HFFc6 (cell line): ENCODE data around the gene RAC2. TPM values are rescaled to one million over a fixed set of nuclear protein-coding genes. Genes with fewer than 3 reads are reported as not detected.

Source experiments
- DNase-seq: peaks from one replicate; pipeline ENCODE4 v3.0.0-alpha.2; 2018
- H3K27ac Mint-ChIP-seq: 2 replicates; pipeline ENCODE4 v1.8.0; 2020; ENCODE audit warnings: mild to moderate bottlenecking, mixed read lengths
- H3K27me3 Mint-ChIP-seq: 2 replicates; pipeline ENCODE4 v1.8.0; 2021; ENCODE audit warnings: mild to moderate bottlenecking, moderate library complexity, mixed read lengths; ENCODE audit not compliant: insufficient read depth
- H3K36me3 Mint-ChIP-seq: 2 replicates; pipeline ENCODE4 v1.8.0; 2021; ENCODE audit warnings: low read depth, mixed read lengths
- H3K4me1 Mint-ChIP-seq: 2 replicates; pipeline ENCODE4 v1.8.0; 2020; ENCODE audit warnings: low read depth, mixed read lengths
- H3K4me3 Mint-ChIP-seq: 2 replicates; pipeline ENCODE4 v1.8.0; 2020; ENCODE audit warnings: mild to moderate bottlenecking, moderate library complexity, mixed read lengths
- H3K9me3 Mint-ChIP-seq: 2 replicates; pipeline ENCODE4 v1.8.0; 2020; ENCODE audit warnings: mild to moderate bottlenecking, mixed read lengths
- CTCF ChIP-seq: fragments of 200-600 bp; sonication (generic); IDR thresholded peaks from 2 replicates; pipeline ENCODE4 v1.5.0; 2021; ENCODE audit warnings: antibody characterized with exemption, mild to moderate bottlenecking
- total RNA-seq, 6 experiments: library from RNA; stranded (reverse); fragmentation: NEBNext Ultra II Directional; extraction: Animal tissue kit (Norgen Biotek cat#: 25700); gene quantifications; 2 replicates in 1 of 6; 3 replicates in 5 of 6; pipeline ENCODE4 v1.2.3, GENCODE V29; 2021

The RAC2 gene
- total RNA-seq, 6 experiments from 2014 or later, result 29.9 to 57.2 (median 53.5) TPM

DNA sequence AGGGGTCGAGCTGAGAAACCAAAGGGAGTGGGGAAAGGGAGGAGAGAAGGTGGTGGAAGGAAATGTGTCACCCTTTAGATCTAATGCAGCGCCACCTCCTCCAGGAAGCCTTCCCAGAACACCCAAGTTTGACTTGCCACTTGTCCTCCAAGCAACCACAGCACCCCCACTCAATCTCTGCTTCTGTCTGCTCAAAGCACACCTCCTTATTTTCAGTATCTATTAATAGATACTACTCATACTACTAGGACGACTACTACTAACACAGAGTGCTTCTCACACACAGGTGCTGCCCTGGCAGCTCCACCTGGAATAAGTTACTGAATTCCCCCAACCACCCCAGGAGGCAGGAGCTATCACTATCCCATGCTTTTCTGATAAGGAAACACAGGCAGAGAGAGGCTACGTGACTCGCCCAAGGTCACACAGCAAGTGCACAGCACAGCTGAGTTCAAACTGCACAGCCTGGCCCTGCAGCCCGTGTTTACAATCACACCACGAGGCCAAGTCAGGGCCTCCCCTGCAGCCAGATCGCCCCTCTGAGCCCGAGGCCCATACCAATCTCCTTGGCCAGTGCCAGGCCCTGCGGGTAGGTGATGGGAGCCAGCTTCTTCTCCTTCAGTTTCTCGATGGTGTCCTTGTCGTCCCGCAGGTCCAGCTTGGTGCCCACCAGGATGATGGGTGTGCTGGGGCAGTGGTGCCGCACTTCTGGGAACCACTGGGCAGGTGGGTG is 13.2 kb downstream of the RAC2 start:
- Mint-ChIP-seq H3K36me3 (no peaks in the 10 kb centered on the region; the same call in 1 of the 2 replicates), H3K27ac (peak overlapping the region; percentile 91), H3K27me3 (peaks cover 6% of the 10 kb centered on the region)

DNA sequence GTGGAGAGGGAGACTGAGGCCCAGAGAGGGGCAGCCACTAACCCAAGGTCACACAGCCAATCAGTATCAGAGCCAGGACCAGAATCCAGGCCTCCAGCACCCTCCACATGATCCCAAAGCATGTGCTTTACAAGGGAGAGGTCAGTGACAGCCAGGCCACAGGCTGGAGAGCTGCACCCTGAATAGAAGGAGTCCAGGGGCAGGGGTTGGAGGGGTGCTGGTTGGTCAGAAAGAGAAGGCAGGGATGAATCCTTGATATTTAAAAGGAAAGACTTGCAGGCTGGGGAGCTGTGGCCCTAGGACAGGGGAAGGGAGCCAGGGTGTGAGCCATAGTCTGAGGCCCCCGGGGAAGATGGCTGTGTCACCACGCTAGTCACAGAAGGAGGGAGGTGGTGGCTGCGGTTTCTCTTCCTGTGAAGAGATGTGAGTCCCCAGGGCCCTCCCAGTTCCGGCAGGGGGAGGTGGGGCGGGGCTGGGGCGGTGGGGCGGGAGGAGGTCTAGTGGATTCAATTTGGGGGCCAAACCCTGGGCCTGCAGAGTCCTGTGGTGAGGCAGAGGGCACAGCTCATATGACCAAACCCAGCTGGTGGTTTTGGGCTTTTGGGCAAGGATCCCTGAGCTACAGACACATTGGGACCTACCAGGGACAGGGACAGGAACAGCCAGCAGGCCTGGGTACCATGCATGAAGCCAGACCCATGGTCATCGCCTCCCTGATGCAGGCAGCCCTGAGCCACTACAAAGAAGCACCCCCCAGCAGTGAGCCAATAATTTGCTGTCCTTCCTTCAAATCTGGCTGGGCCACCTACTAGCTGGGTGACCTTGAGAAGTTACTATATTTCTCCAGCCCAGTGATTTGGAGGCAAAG is 14.0 kb downstream of the RAC2 start:
- DNase-seq, result peak; percentile 66
- peaks cover 2% of the 10 kb centered on the region; the same call in 1 of the 2 replicates for H3K27me3 Mint-ChIP-seq
- peak overlapping the region; percentile 91 for H3K27ac Mint-ChIP-seq

More for the DNA sequence above, 13.2 kb downstream of the RAC2 start:
- Mint-ChIP-seq H3K4me3 (no peak overlapping the region), H3K9me3 (no peaks in the 10 kb centered on the region), H3K4me1 (peaks cover 37% of the 10 kb centered on the region)
- peak; percentile 7 for DNase-seq
- no peak for TF ChIP-seq CTCF

DNA sequence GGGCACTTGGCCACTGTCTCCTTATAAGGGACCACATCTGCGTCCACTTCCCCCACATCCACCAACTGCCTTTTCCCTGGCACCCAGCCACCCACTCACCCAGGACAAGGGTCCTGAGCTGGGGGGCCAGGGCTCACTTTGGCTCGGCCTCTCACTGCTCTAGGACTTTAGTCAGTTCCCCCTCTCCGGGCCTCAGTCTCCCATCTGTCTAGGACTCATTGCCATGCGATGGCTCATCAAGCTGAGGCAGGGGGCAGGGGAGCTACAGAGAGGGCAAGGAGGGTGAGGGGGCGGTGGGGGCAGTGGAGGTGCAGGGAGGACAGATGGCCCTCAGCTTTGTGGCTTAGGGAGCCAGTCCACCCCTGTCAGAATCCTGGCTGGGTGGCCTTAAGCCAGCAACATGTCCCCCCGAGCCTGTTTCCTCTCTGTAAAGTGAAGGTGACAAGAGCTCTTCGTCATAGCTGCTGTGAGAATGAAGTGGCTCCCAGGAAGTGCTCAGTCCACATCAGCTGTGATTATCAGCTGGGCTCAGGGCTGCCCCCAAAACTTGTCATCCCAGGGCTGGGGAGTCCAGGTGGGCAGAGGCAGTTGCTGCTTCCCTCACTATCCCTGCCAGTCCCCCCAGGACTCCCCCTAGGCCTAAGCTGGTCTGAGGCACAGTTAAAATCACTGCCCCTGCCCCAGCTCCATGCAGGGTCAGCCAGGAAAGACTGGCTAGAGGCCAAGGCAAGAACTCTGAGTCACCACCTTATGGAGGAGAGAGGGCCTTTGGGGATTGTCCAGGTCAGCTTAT is 14.9 kb downstream of the RAC2 start:
- no peak for TF ChIP-seq CTCF
- Mint-ChIP-seq H3K27me3 (no peaks in the 10 kb centered on the region), H3K4me1 (peaks cover 37% of the 10 kb centered on the region), H3K9me3 (no peaks in the 10 kb centered on the region), H3K27ac (peak overlapping the region; percentile 91), H3K4me3 (peak overlapping the region; percentile 53), H3K36me3 (no peaks in the 10 kb centered on the region; the same call in 1 of the 2 replicates)
- peak; percentile 76 for DNase-seq

More for the DNA sequence above, 14.0 kb downstream of the RAC2 start:
- peaks cover 37% of the 10 kb centered on the region for H3K4me1 Mint-ChIP-seq
- no peaks in the 10 kb centered on the region for H3K9me3 Mint-ChIP-seq
- peak; percentile 13; the same call in 1 of the 2 replicates for TF ChIP-seq CTCF
- peak overlapping the region; percentile 53 for H3K4me3 Mint-ChIP-seq
- H3K36me3 Mint-ChIP-seq, result no peaks in the 10 kb centered on the region; the same call in 1 of the 2 replicates

DNA sequence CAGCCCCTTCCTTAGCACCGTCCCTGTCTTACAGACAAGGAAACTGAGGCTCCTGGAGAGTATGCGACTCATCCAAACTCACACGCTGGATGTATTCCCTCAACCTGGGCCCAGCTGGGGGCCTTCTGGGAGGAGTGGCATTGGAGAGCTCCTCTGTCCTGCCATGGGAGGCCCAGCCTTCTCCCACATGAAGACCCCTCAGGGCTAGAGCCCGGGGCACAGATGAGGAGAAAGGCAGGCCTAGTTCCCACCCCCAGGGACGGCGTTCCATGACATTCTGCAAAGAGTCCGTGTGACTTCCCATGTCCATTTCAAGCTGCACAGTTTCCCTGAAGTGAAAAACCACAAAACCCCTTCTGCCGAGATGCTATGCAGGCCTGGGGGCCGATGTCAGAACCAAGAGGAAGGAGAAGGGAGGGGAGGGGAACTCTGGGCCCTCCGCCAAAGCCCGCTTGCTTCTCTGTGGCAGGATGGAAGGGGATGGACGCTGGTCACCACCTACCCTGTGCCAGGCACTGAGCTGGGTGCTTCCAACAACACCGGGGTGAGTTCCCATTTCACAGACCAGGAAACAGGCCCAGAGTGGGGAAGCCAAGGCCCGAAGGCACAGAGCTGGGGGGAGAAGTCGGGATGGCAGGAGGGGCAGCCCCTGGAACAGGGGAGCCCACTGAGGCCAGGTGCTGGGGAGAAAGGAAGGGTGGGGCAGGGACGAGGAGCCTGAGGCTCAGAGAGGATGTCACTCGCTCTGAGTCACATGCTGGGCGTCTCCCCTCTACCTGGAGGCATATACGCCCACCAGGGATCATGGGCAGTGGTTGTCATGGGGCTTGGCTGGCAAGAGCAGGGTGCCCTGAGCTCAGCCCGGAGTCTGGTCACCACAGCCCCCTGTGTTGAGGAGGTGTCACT is 15.7 kb downstream of the RAC2 start:
- no peaks in the 10 kb centered on the region; the same call in 1 of the 2 replicates for H3K27me3 Mint-ChIP-seq
- H3K27ac Mint-ChIP-seq, result peak overlapping the region; percentile 91
- peak overlapping the region; percentile 16; the same call in 1 of the 2 replicates for H3K4me3 Mint-ChIP-seq
- no peak for TF ChIP-seq CTCF
- H3K4me1 Mint-ChIP-seq, result peaks cover 37% of the 10 kb centered on the region
- no peaks in the 10 kb centered on the region for H3K9me3 Mint-ChIP-seq
- no peaks in the 10 kb centered on the region; the same call in 1 of the 2 replicates for H3K36me3 Mint-ChIP-seq
- no peak for DNase-seq
